ENCODE data around the gene KLHDC4.

The KLHDC4 gene

GRCh38 chr16:87761060-87761459 lies 4.7 kb downstream of the KLHDC4 start:
- no peak overlapping the region for H3K4me3 ChIP-seq (ENCODE audit: low read length)
- H2AFZ ChIP-seq (ENCODE audit: low read length) = no peak overlapping the region
- H3F3A ChIP-seq (ENCODE audit: insufficient read depth, low read length) = 0 out of 2 replicates have a peak, but pooled peaks cover 3% of the 10 kb centered on the region
- H3K9me2 ChIP-seq (replicated peaks; ENCODE audit: insufficient read depth, low read length) = no peaks in the 10 kb centered on the region
- H3K27ac ChIP-seq (ENCODE audit: low read length) = no peak overlapping the region
- no peaks in the 10 kb centered on the region for H3K9me3 ChIP-seq (replicated peaks; ENCODE audit: insufficient read depth, low read length)
- DNase-seq = no peak
- no peaks in the 10 kb centered on the region for H3K4me1 ChIP-seq (ENCODE audit: low read length)
- H3K79me2 ChIP-seq (ENCODE audit: low read length) = peaks cover 43% of the 10 kb centered on the region
- no peaks in the 10 kb centered on the region for H3K27me3 ChIP-seq (replicated peaks; ENCODE audit: insufficient read depth, low read length)
- no peak overlapping the region for H3K9ac ChIP-seq (ENCODE audit: low read length)
- TF ChIP-seq CTCF (IDR thresholded peaks at IDR 0.05; ENCODE audit: low read length) = no peak
- no peak for TF ChIP-seq EZH2 (optimal IDR thresholded peaks at IDR 0.05; ENCODE audit: low read depth, low read length)
- no peak for TF ChIP-seq EZH2phosphoT487 (IDR thresholded peaks at IDR 0.05; ENCODE audit: low read length)
- no peaks in the 10 kb centered on the region for H3K36me3 ChIP-seq (replicated peaks; ENCODE audit: insufficient read depth, low read length)
- H3K4me2 ChIP-seq (ENCODE audit: low read depth, low read length) = no peak overlapping the region
- no peaks in the 10 kb centered on the region for H4K20me1 ChIP-seq (ENCODE audit: insufficient read depth, low read length)

- no peaks in the 10 kb centered on the region for H3K27me3 ChIP-seq (replicated peaks; ENCODE audit: insufficient read depth, low read length)
- H3K9me3 ChIP-seq (replicated peaks; ENCODE audit: insufficient read depth, low read length) = no peaks in the 10 kb centered on the region
- no peak for DNase-seq
- H3K4me1 ChIP-seq (ENCODE audit: low read length) = no peaks in the 10 kb centered on the region
- peaks cover 21% of the 10 kb centered on the region for H3K79me2 ChIP-seq (ENCODE audit: low read length)
- H3K4me3 ChIP-seq (ENCODE audit: low read length) = no peak overlapping the region
- no peaks in the 10 kb centered on the region for H3K9me2 ChIP-seq (replicated peaks; ENCODE audit: insufficient read depth, low read length)
- no peak overlapping the region for H2AFZ ChIP-seq (ENCODE audit: low read length)
- no peaks in the 10 kb centered on the region for H4K20me1 ChIP-seq (ENCODE audit: insufficient read depth, low read length)
- no peak overlapping the region for H3K9ac ChIP-seq (ENCODE audit: low read length)
- no peaks in the 10 kb centered on the region for H3K36me3 ChIP-seq (replicated peaks; ENCODE audit: insufficient read depth, low read length)
- no peak overlapping the region for H3K4me2 ChIP-seq (ENCODE audit: low read depth, low read length)
- no peak for TF ChIP-seq EZH2phosphoT487 (IDR thresholded peaks at IDR 0.05; ENCODE audit: low read length)
- no peak for TF ChIP-seq EZH2 (optimal IDR thresholded peaks at IDR 0.05; ENCODE audit: low read depth, low read length)
- TF ChIP-seq CTCF (IDR thresholded peaks at IDR 0.05; ENCODE audit: low read length) = no peak
- H3K27ac ChIP-seq (ENCODE audit: low read length) = no peak overlapping the region
- H3F3A ChIP-seq (ENCODE audit: insufficient read depth, low read length) = no peaks in the 10 kb centered on the region
Measured at GRCh38 chr16:87757841-87758426, 7.9 kb downstream of the KLHDC4 start.

- Histone ChIP-seq H3K79me2 (ENCODE audit: low read length) (peaks cover 7% of the 10 kb centered on the region; the same call in 1 of the 2 replicates), H3K4me2 (ENCODE audit: low read depth, low read length) (no peak overlapping the region), H3K27ac (ENCODE audit: low read length) (no peak overlapping the region)
Measured at GRCh38 chr16:87754535-87754934, 11.3 kb downstream of the KLHDC4 start.

More at GRCh38 chr16:87754535-87754934, 11.3 kb downstream of the KLHDC4 start:
- H3K4me3 ChIP-seq (ENCODE audit: low read length) = no peak overlapping the region
- H2AFZ ChIP-seq (ENCODE audit: low read length) = no peak overlapping the region
- H3K9ac ChIP-seq (ENCODE audit: low read length) = no peak overlapping the region
- DNase-seq = no peak
- no peaks in the 10 kb centered on the region for H4K20me1 ChIP-seq (ENCODE audit: insufficient read depth, low read length)
- H3K9me3 ChIP-seq (replicated peaks; ENCODE audit: insufficient read depth, low read length) = no peaks in the 10 kb centered on the region
- no peaks in the 10 kb centered on the region for H3F3A ChIP-seq (ENCODE audit: insufficient read depth, low read length)
- H3K27me3 ChIP-seq (replicated peaks; ENCODE audit: insufficient read depth, low read length) = no peaks in the 10 kb centered on the region
- H3K36me3 ChIP-seq (replicated peaks; ENCODE audit: insufficient read depth, low read length) = no peaks in the 10 kb centered on the region
- TF ChIP-seq EZH2phosphoT487 (IDR thresholded peaks at IDR 0.05; ENCODE audit: low read length) = no peak
- TF ChIP-seq EZH2 (optimal IDR thresholded peaks at IDR 0.05; ENCODE audit: low read depth, low read length) = no peak
- no peaks in the 10 kb centered on the region for H3K4me1 ChIP-seq (ENCODE audit: low read length)
- no peaks in the 10 kb centered on the region for H3K9me2 ChIP-seq (replicated peaks; ENCODE audit: insufficient read depth, low read length)

All from MM.1S (cell line).